ENCODE results near the gene SYVN1. TPM values are rescaled to one million over a fixed set of nuclear protein-coding genes. Genes with fewer than 3 reads are reported as not detected.

Gene SYVN1
- total and polyA plus RNA-seq, 2 donors (not counting 3 experiments of a cell fraction or from before 2014, with no cell fraction given): 34.5 to 45.1 TPM

DNA sequence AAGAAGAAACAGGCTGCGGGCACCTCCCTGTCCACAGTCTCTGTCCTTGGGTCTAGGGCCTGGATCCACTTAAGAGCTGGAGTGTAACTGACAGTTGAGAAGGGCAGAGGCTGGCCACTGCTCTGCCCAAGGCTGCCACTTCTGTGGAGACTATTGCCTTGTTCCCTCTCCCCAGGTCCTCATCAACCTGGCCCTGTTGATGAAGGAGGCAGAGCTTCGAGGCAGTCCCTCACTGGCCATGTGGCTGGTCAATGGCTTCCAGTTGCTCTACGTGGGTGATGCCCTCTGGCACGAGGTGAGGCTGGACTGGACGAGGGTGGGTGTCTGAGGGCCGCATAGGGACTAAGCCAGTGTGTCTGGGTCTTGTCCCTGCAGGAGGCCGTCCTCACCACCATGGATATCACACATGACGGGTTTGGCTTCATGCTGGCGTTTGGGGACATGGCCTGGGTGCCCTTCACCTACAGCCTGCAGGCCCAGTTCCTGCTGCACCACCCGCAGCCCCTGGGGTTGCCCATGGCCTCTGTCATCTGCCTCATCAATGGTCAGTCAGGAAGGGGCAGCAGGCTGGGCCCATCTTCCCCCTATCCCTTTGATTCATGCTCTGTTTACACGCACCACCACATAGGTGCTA, 19.7 kb downstream of the SYVN1 start:
- TF ChIP-seq, protein P1, sequence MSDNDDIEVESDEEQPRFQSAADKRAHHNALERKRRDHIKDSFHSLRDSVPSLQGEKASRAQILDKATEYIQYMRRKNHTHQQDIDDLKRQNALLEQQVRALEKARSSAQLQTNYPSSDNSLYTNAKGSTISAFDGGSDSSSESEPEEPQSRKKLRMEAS (IDR thresholded peaks at IDR 0.05; ENCODE audit: insufficient read depth, insufficient read length): no peak
- TF ChIP-seq POLR2AphosphoS5 (IDR thresholded peaks at IDR 0.05; ENCODE audit: insufficient read depth, low read depth, low read length): peak; percentile 13
- H3K4me2 ChIP-seq (ENCODE audit: insufficient read depth, low read length): no peak overlapping the region
- H3K9me3 ChIP-seq (replicated peaks; ENCODE audit: control insufficient read depth, insufficient read depth, low read length): no peaks in the 10 kb centered on the region
- ChIA-PET POLR2A (interaction anchor here (0.6 kb wide), 1 partner anchor 14 kb away, joined by 3 read pairs; no protein-coding TSS in a partner anchor), CTCF (no interaction called here)
- no TSS peak for BruUV-seq (replicated peaks)
- no peaks in the 10 kb centered on the region for H4K20me1 ChIP-seq (replicated peaks; ENCODE audit: control insufficient read depth, extremely low read depth, insufficient read depth, low read length)
- no peak for DNase-seq (ENCODE audit: low read depth, low spot score)
- H2AFZ ChIP-seq (ENCODE audit: low read depth, low read length): no peak overlapping the region
- peaks cover 17% of the 10 kb centered on the region for H3K4me1 ChIP-seq (ENCODE audit: control insufficient read depth, extremely low read depth, insufficient read depth, low read length)
- H3K9me1 ChIP-seq (replicated peaks; ENCODE audit: control insufficient read depth, extremely low read depth, insufficient read depth, low read length): no peaks in the 10 kb centered on the region
- no peak overlapping the region for H3K27ac ChIP-seq (ENCODE audit: insufficient read depth, low read depth, low read length)
- FAIRE-seq: no peak
- H3K4me3 ChIP-seq (replicated peaks in 1 of 3; ENCODE audit: insufficient read depth in 1 of 3, low read depth in 1 of 3, low read length in 3 of 3): no peak overlapping the region
- intact Hi-C loops (cut with micrococcal nuclease): loop anchor here (5.0 kb wide), 1 partner anchor 197 kb away; the partner anchor contains the start of gene ATG2A
- peaks cover 6% of the 10 kb centered on the region for H3K79me2 ChIP-seq (ENCODE audit: control insufficient read depth, insufficient read depth, low read length)
- H3K27me3 ChIP-seq (ENCODE audit: control insufficient read depth in 2 of 2, insufficient read depth in 2 of 2, low read length in 2 of 2): no peaks in the 10 kb centered on the region
- peaks cover 0 to 6% of the 10 kb centered on the region in 2 experiments for H3K36me3 ChIP-seq (ENCODE audit: control insufficient read depth in 2 of 2, extremely low read depth in 1 of 2, insufficient read depth in 2 of 2, low read length in 2 of 2)
- H3K9ac ChIP-seq (replicated peaks; ENCODE audit: extremely low read depth, insufficient read depth, low read length): no peak overlapping the region
- dilution Hi-C loops (cut with MboI; ENCODE audit: extremely low pct_ligation_motif_present, low sequenced_read_pairs): no loop called here

DNA sequence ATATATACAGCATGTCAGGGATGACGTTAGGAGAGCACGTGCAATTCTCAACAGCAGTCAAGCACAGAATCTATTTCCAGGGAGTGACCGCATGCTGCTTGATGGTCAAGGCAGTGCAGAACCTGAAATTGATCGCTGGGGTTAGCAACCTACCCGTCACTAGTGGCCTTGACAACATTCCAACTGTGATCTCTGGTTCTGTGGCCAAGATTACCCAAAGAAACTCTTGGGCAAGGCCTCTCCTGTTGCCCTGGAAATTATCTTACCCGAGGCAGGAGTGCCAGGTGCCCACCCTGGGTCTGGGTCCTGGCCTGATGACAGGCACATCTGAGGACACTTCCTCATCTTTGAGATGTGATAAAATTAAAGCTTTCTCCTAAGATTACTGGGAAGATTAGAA, 20.5 kb downstream of the SYVN1 start:
- no peak overlapping the region for H3K4me3 ChIP-seq (replicated peaks in 1 of 3; ENCODE audit: insufficient read depth in 1 of 3, low read depth in 1 of 3, low read length in 3 of 3)
- no peak overlapping the region for H3K9ac ChIP-seq (replicated peaks; ENCODE audit: extremely low read depth, insufficient read depth, low read length)
- H3K79me2 ChIP-seq (ENCODE audit: control insufficient read depth, insufficient read depth, low read length): peaks cover 6% of the 10 kb centered on the region
- no peaks in the 10 kb centered on the region for H3K27me3 ChIP-seq (ENCODE audit: control insufficient read depth in 2 of 2, insufficient read depth in 2 of 2, low read length in 2 of 2)
- H3K4me2 ChIP-seq (ENCODE audit: insufficient read depth, low read length): no peak overlapping the region
- H3K36me3 ChIP-seq (ENCODE audit: control insufficient read depth in 2 of 2, extremely low read depth in 1 of 2, insufficient read depth in 2 of 2, low read length in 2 of 2): peaks cover 0 to 10% of the 10 kb centered on the region in 2 experiments
- no peak for DNase-seq (ENCODE audit: low read depth, low spot score)
- no peaks in the 10 kb centered on the region for H3K9me3 ChIP-seq (replicated peaks; ENCODE audit: control insufficient read depth, insufficient read depth, low read length)
- H4K20me1 ChIP-seq (replicated peaks; ENCODE audit: control insufficient read depth, extremely low read depth, insufficient read depth, low read length): no peaks in the 10 kb centered on the region
- dilution Hi-C loops (cut with MboI; ENCODE audit: extremely low pct_ligation_motif_present, low sequenced_read_pairs): no loop called here
- no peak overlapping the region for H3K27ac ChIP-seq (ENCODE audit: insufficient read depth, low read depth, low read length)
- intact Hi-C loops (cut with micrococcal nuclease): loop anchor here (5.0 kb wide), 1 partner anchor 197 kb away; the partner anchor contains the start of gene ATG2A
- no TSS peak for BruUV-seq (replicated peaks)
- CTCF ChIA-PET: interaction anchor here (1.2 kb wide), 1 partner anchor 18 kb away, joined by 4 read pairs; no protein-coding TSS in a partner anchor
- FAIRE-seq: no peak
- POLR2A ChIA-PET: no interaction called here
- no peak overlapping the region for H2AFZ ChIP-seq (ENCODE audit: low read depth, low read length)
- peaks cover 17% of the 10 kb centered on the region for H3K4me1 ChIP-seq (ENCODE audit: control insufficient read depth, extremely low read depth, insufficient read depth, low read length)
- TF ChIP-seq FOS (IDR thresholded peaks at IDR 0.05; ENCODE audit: borderline replicate concordance, insufficient read depth, low read length): no peak
- no peak for TF ChIP-seq EZH2 (IDR thresholded peaks at IDR 0.05; ENCODE audit: borderline replicate concordance, low read depth, low read length, severe bottlenecking)
- TF ChIP-seq JUN (IDR thresholded peaks at IDR 0.05; ENCODE audit: borderline replicate concordance, insufficient read depth, insufficient read length, low read depth): no peak
- no peak for TF ChIP-seq POLR2AphosphoS5 (IDR thresholded peaks at IDR 0.05; ENCODE audit: insufficient read depth, low read depth, low read length)
- TF ChIP-seq, protein P2, sequence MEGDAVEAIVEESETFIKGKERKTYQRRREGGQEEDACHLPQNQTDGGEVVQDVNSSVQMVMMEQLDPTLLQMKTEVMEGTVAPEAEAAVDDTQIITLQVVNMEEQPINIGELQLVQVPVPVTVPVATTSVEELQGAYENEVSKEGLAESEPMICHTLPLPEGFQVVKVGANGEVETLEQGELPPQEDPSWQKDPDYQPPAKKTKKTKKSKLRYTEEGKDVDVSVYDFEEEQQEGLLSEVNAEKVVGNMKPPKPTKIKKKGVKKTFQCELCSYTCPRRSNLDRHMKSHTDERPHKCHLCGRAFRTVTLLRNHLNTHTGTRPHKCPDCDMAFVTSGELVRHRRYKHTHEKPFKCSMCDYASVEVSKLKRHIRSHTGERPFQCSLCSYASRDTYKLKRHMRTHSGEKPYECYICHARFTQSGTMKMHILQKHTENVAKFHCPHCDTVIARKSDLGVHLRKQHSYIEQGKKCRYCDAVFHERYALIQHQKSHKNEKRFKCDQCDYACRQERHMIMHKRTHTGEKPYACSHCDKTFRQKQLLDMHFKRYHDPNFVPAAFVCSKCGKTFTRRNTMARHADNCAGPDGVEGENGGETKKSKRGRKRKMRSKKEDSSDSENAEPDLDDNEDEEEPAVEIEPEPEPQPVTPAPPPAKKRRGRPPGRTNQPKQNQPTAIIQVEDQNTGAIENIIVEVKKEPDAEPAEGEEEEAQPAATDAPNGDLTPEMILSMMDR (IDR thresholded peaks at IDR 0.05; ENCODE audit: extremely low read depth in 1 of 2, insufficient read depth in 1 of 2, low read depth in 1 of 2, low read length in 2 of 2): no peak
- TF ChIP-seq MYC (IDR thresholded peaks at IDR 0.05; ENCODE audit: low read depth, low read length): no peak
- no peak for TF ChIP-seq POLR2A (IDR thresholded peaks at IDR 0.05; ENCODE audit: low read depth, low read length)
- no peak for TF ChIP-seq GATA2 (IDR thresholded peaks at IDR 0.05; ENCODE audit: insufficient read depth, insufficient read length, low read depth, low read length)
- TF ChIP-seq, protein P1 (IDR thresholded peaks at IDR 0.05; ENCODE audit: insufficient read depth, insufficient read length): no peak
- H3K9me1 ChIP-seq (replicated peaks; ENCODE audit: control insufficient read depth, extremely low read depth, insufficient read depth, low read length): no peaks in the 10 kb centered on the region

All from endothelial cell of umbilical vein (primary cell).